CD4-positive, alpha-beta T cell treated with Interleukin-17A for 4 hours (primary cell): ENCODE measurements around the gene MYH7.
"Not testable (repeated sequence)": the region's sequence is repeated elsewhere in the genome, so short reads cannot be mapped to it uniquely, and the experiment has no call there.

Experiments
- DNase-seq: peaks from one replicate; pipeline ENCODE4 v3.0.0-alpha.2; 2020; ENCODE audit warnings: mixed read lengths

MYH7 gene

DNA sequence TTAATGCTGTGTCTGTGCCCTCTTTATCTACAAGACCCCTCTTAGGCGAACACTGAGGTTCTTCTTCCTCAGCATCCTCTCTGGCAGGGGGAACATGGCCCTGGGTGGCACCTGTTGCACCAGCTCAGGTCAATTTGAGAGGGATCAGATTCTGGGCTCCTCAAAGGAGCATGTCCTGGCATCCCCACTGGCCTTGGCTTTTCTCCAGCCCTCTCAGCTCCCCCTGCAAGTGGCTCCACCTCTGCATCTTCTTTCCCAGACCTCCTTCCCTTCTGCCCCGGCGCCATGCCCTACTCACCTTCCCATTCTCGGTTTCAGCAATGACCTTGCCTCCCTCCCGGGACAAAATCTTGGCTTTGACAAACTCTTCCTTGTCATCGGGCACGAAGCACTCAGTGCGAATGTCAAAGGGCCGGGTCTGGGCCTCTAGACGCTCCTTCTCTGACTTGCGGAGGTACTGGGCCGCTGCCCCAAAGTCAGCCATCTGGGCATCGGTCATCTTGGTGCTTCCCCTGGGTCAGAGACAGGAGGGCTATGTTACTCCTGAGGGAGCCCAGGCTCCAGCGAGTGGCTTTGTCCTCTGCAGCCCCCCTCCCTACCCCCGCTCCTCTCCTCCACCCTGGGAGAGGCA, 28.6 kb downstream of the MYH7 start:
- no peak for DNase-seq

- no peak for DNase-seq
Measured at GRCh38 chr14:23406244-23406643, 29.2 kb downstream of the MYH7 start.

DNA sequence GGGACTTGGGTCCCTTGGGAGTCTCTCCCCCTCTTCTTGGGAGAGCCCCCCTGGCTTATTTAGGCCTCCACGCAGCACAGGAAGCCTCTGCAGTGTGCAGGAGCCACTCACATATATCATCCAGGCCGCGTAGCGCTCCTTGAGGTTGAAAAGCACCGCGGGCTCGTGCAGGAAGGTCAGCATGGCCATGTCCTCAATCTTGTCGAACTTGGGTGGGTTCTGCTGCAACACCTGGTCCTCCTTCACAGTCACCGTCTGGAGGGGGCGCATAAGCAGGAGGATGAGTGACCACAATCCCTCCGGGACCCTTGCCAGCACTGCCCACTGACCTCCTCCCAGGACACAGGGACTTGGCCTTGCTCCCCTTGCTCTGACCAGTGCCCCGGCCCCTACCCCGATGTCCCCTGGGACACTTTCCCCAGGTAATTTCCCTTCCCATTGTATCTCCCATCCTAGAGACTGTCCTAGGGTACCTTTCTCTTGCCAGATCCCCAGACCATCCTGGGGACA, 29.9 kb downstream of the MYH7 start:
- DNase-seq, result no peak

- DNase-seq, result no peak
Measured at GRCh38 chr14:23405096-23405495, 30.4 kb downstream of the MYH7 start.

DNA sequence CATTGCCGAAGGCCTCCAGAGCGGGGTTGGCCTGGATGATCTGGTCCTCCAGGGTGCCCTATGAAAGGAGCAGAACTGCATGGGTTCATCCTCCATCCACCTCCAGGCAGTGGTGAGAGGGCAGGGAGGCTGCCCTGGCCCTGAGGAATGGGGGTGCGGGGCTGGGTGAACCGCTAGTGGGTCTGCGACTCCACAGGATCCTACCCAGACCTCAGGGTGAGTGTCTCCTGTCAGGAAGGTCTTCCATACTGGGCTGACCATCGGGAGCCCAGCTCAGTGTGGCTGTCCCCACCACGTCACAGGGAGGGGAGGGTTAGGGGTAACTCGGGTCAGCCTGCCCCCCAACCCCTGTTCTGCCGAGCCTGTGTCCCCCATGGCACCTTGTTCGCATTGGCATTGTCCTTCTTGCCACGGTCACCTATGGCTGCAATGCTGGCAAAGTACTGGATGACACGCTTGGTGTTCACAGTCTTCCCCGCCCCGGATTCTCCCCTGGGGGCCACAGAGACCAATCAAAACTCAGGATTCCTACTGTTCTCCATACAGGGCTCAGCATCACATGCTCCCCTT, 31.0 kb downstream of the MYH7 start:
- no peak for DNase-seq

GRCh38 chr14:23403908-23404307, 31.6 kb downstream of the MYH7 start:
- no peak for DNase-seq

GRCh38 chr14:23403139-23403438, 32.4 kb downstream of the MYH7 start:
- DNase-seq, result no peak

DNA sequence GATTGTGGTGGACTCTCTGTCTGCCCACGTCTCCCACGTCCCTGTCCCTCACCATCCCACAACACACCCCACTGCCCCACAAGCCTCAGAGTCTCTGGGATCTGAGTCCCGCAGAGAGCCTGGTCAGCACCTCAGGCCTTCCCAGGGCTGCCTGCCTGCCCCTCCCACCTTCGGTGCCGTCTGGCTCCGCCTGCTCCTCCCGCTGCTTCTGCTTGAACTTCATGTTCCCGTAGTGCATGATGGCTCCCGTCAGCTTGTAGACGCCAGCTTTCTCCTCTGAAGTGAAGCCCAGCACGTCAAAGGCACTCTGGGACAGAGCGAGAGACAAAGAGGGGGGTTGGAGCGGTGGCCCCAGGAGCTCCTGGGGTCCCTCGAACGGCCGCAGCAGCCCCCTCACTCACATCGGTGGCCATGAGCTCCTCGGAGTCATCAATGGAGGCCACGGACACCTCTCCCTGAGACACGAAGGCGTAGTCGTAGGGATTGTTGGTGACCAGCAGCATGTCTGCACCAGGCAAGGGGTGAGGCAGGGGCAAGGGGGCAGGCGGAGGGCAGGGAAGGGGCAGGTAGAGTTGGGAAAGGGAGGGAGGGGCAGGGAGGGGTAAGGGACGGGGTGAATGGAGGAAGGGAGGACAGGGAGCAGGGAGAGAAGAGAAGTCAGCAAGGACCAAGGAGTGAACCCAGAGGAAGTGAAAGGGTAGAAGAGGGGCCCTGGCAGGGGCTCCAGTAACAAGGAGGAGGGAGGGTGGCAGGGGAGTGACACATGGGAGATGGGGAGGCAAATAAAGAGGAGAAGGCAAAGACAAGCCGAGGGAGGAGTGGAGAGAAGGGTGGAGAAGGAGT, 32.9 kb downstream of the MYH7 start:
- no peak for DNase-seq

GRCh38 chr14:23401291-23401690, 34.2 kb downstream of the MYH7 start:
- no peak for DNase-seq

- not testable (repeated sequence) for DNase-seq
Measured at GRCh38 chr14:23400496-23401149, 34.8 kb downstream of the MYH7 start.

- DNase-seq, result no peak
Measured at GRCh38 chr14:23399591-23399990, 35.9 kb downstream of the MYH7 start.

GRCh38 chr14:23399136-23399535, 36.3 kb downstream of the MYH7 start:
- DNase-seq, result no peak

- DNase-seq, result no peak
Measured at GRCh38 chr14:23398348-23398747, 37.1 kb downstream of the MYH7 start.

DNA sequence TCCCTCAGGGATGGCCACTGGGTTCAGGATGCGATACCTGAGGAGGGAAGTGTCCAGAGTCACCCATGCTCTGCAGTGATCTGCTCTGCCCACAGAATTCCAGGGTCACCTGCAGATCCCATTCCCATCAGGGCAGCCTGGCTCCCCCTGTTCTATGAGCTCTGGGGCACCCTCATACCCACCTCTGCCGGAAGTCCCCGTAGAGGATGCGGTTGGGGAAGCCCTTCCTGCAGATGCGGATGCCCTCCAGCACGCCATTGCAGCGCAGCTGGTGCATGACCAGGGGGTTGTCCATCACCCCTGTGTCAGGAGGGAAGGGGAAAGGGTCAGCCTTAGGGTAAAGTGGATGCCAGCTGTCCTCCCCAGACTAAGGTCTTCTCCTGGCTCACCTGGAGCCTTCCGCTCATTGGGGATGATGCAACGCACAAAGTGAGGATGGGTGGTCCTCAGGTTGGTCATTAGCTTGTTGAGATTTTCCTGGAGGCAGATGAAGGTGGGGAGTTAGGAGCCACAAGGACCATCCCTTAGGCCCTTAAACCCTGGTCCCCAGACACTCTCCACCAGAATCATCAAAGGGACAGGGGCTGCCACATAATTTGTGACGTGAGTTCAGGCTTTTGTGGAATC, 38.6 kb downstream of the MYH7 start:
- DNase-seq, result no peak

DNA sequence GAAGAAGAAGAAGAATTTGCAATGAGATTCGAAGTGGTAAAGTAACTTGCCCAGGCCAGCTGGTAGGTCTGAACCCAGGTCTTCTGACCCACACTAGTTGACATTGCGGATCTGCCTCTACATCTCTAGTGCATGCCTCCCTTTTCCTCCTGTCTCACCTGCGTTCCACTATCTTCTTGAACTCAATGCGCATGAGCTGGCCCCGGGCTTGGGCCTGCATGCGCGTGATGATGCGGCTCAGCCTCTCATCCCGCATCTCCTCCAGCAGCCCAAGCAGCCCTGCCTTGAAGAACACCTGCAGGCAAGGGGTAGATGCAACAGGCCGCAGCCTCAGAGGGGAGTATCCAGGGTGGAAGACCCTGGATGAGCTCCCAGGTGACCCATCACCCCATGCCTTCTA, 39.3 kb downstream of the MYH7 start:
- DNase-seq, result no peak

- DNase-seq, result no peak
Measured at GRCh38 chr14:23392613-23393012, 42.8 kb downstream of the MYH7 start.

GRCh38 chr14:23389871-23390270, 45.6 kb downstream of the MYH7 start:
- not testable (repeated sequence) for DNase-seq

GRCh38 chr14:23389396-23389795, 46.1 kb downstream of the MYH7 start:
- no peak for DNase-seq

GRCh38 chr14:23388996-23389395, 46.5 kb downstream of the MYH7 start:
- no peak for DNase-seq

GRCh38 chr14:23387916-23388882, 47.3 kb downstream of the MYH7 start:
- no peak for DNase-seq

DNA sequence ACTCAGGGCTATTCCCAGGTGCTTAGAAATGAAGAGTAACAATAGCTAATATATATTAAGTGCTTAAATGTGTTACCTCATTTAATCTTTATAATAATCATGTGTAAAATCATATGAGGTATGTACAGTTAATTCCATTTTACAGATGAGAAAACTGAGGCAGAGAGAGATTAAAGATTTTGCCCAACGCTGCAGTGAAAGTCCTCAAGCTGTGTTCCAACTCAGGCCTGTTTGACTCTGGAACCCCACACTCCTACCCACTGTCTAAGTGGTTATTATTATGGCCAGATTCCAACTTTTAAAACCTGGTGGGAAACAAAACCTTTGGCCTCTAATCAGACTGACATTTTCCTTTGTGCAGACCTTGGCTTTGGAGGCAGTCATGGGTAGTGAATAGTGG, 48.5 kb downstream of the MYH7 start:
- no peak for DNase-seq

- DNase-seq, result not testable (repeated sequence)
Measured at GRCh38 chr14:23386266-23386657, 49.2 kb downstream of the MYH7 start.
